Measurements from ENCODE around the gene TRUB1. TPM values are rescaled to one million over a fixed set of nuclear protein-coding genes. Genes with fewer than 3 reads are reported as not detected.
A peak's percentile ranks its signal among the peaks of the same experiment; 100 is the strongest.

TRUB1 gene
- total RNA-seq, 1 donor from 2014 or later = 21.2 TPM

DNA sequence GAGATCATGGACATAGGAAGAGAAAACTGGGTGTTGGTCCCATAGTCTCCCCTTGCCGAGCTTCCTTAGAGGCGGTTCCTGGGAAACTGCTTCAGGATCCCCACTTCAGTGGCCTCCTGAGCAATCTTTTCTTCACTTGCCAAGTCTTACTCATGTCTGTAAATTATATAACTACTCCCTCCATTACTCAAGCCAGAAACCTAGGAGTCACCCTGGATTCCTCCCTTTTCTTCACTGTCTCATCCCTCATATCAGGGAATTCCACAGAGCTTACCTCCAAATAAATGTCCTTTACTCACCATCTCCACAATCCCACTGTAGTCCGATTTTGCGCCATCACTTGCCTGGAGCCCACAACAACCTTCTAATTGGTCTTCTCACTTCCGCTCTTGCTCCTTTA lies 29.1 kb upstream of the TRUB1 start:
- H3K36me3 Mint-ChIP-seq (ENCODE audit: insufficient read depth) = no peaks in the 10 kb centered on the region
- no peak for DNase-seq (ENCODE audit: low spot score, unreplicated experiment)
- H3K4me1 Mint-ChIP-seq (ENCODE audit: low read depth) = peaks cover 27% of the 10 kb centered on the region
- H3K4me3 Mint-ChIP-seq (ENCODE audit: low read depth) = no peak overlapping the region
- no peak overlapping the region for H3K27ac Mint-ChIP-seq
- H3K27me3 Mint-ChIP-seq = no peaks in the 10 kb centered on the region
- peaks cover 6% of the 10 kb centered on the region for H3K9me3 Mint-ChIP-seq (ENCODE audit: low read depth)
- TF ChIP-seq, protein P1, sequence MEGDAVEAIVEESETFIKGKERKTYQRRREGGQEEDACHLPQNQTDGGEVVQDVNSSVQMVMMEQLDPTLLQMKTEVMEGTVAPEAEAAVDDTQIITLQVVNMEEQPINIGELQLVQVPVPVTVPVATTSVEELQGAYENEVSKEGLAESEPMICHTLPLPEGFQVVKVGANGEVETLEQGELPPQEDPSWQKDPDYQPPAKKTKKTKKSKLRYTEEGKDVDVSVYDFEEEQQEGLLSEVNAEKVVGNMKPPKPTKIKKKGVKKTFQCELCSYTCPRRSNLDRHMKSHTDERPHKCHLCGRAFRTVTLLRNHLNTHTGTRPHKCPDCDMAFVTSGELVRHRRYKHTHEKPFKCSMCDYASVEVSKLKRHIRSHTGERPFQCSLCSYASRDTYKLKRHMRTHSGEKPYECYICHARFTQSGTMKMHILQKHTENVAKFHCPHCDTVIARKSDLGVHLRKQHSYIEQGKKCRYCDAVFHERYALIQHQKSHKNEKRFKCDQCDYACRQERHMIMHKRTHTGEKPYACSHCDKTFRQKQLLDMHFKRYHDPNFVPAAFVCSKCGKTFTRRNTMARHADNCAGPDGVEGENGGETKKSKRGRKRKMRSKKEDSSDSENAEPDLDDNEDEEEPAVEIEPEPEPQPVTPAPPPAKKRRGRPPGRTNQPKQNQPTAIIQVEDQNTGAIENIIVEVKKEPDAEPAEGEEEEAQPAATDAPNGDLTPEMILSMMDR (IDR thresholded peaks at IDR 0.05; ENCODE audit: unreplicated experiment) = no peak

DNA sequence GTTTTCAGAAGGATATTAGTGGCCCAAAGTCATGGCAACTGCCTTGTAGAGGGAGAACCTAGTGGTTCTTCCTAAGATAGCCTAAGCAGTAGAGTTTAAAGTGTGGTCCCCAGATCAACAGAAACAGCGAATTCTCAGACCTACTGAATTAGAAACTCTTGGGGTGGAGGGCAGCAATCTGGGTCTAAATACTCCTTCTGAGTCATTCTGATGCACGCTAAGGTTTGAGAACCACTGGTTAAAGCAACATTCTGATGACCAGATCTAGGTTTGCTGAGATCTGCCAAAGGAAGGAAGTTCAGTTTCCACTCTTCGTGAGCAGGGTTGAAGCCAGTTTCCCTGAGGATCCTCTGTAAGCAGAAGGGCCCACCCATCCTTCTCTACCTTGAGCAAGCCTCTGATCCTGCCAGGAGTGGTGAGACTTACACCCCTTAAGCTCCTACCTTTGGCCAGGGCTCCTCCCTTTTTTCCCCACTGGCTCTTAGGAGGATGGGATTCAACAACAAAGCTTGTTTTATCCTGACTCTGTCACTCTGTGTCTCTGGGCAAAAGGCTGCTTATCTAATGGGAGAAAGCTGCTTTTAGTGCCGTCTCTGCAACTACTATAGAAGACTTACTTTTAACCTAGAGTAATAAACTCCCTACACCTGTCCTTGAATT lies 26.8 kb upstream of the TRUB1 start:
- Mint-ChIP-seq H3K27ac (no peak overlapping the region), H3K9me3 (ENCODE audit: low read depth) (peaks cover 6% of the 10 kb centered on the region), H3K36me3 (ENCODE audit: insufficient read depth) (no peaks in the 10 kb centered on the region), H3K4me3 (ENCODE audit: low read depth) (no peak overlapping the region), H3K4me1 (ENCODE audit: low read depth) (peaks cover 19% of the 10 kb centered on the region), H3K27me3 (no peaks in the 10 kb centered on the region)
- no peak for DNase-seq (ENCODE audit: low spot score, unreplicated experiment)
- TF ChIP-seq, protein P1 (IDR thresholded peaks at IDR 0.05; ENCODE audit: unreplicated experiment) = no peak

DNA sequence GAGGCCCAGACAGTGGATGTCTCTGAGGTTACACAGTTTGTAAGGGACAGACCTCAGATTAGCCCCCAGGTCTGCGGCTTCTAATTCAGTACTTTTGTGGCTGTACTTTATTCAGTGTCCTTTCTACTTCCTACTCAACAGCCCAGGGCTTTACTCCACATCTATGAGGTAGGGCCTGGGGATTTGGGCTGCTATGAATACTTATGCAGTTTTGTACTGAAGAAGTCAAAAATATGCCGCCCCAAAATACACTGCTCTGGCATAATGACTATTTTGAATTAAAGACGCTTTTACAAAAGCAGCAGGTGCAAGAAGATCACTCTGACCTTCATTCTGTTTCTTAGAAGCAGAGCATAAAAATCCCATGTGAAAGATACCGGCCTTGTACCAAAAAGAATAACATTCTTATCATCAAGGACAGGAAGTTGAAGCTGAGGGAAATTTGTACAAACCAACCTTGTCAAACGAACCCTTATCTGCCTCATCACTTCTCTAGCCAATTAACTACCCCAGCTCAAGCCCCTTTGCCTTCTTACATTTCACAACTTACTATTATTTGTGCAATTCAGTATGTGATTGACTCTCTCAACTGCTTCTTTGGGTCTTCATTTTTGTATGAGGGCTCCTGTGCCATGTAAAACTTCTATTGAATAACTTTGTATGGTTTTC lies 26.1 kb upstream of the TRUB1 start:
- peaks cover 6% of the 10 kb centered on the region for H3K9me3 Mint-ChIP-seq (ENCODE audit: low read depth)
- no peaks in the 10 kb centered on the region for H3K27me3 Mint-ChIP-seq
- no peak overlapping the region for H3K27ac Mint-ChIP-seq
- TF ChIP-seq, protein P1 (IDR thresholded peaks at IDR 0.05; ENCODE audit: unreplicated experiment) = no peak
- no peak overlapping the region for H3K4me3 Mint-ChIP-seq (ENCODE audit: low read depth)
- no peak for DNase-seq (ENCODE audit: low spot score, unreplicated experiment)
- H3K36me3 Mint-ChIP-seq (ENCODE audit: insufficient read depth) = no peaks in the 10 kb centered on the region
- H3K4me1 Mint-ChIP-seq (ENCODE audit: low read depth) = peaks cover 17% of the 10 kb centered on the region

DNA sequence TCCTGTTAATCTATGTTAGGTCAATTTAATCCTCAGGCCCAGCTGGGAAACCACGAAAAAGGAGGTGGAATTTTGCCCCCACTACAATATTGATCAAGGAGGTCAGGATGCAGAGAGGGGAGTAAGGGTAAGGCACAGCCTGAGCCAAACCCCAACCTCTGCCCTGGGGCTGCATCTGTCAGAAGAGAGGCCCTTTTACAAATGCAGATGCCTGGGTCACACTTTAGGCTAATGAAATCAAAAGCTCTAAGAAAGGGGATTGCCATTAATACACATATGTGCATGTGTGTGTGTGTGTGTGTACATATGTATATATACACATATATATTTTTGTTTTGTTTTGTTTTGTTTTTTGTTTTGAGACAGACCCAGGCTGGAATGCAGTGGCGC lies 25.5 kb upstream of the TRUB1 start:
- H3K36me3 Mint-ChIP-seq (ENCODE audit: insufficient read depth) = no peaks in the 10 kb centered on the region
- H3K27ac Mint-ChIP-seq = no peak overlapping the region
- H3K4me3 Mint-ChIP-seq (ENCODE audit: low read depth) = no peak overlapping the region
- DNase-seq (ENCODE audit: low spot score, unreplicated experiment) = no peak
- peaks cover 17% of the 10 kb centered on the region for H3K4me1 Mint-ChIP-seq (ENCODE audit: low read depth)
- TF ChIP-seq, protein P1 (IDR thresholded peaks at IDR 0.05; ENCODE audit: unreplicated experiment) = no peak
- no peaks in the 10 kb centered on the region for H3K27me3 Mint-ChIP-seq
- peaks cover 6% of the 10 kb centered on the region for H3K9me3 Mint-ChIP-seq (ENCODE audit: low read depth)

DNA sequence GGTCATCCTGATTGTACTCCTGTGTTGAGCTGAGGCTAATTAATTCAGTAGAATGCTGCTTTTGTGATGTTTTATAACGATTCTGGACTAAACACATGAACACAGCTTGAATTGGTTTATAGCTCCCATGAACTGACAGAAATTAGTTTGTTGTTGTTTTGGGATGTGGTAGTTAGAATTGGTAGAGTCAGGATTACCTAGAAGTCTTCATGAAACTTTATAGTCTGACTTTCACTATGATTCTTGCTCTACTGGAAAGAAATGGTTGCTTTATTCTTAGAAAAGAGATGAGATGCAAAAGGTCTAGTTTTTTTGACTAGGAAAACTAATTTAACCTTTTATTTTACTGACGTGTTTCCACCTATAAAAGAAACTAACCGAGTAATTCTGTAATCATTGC lies 23.4 kb upstream of the TRUB1 start:
- H3K36me3 Mint-ChIP-seq (ENCODE audit: insufficient read depth) = no peaks in the 10 kb centered on the region
- peak overlapping the region; percentile 30 for H3K27ac Mint-ChIP-seq
- peaks cover 2% of the 10 kb centered on the region for H3K9me3 Mint-ChIP-seq (ENCODE audit: low read depth)
- H3K4me1 Mint-ChIP-seq (ENCODE audit: low read depth) = peaks cover 21% of the 10 kb centered on the region
- H3K4me3 Mint-ChIP-seq (ENCODE audit: low read depth) = no peak overlapping the region
- no peak for DNase-seq (ENCODE audit: low spot score, unreplicated experiment)
- H3K27me3 Mint-ChIP-seq = no peaks in the 10 kb centered on the region
- TF ChIP-seq, protein P1 (IDR thresholded peaks at IDR 0.05; ENCODE audit: unreplicated experiment) = no peak

Data from progenitor cell of endocrine pancreas (in vitro differentiated cells).